Immature natural killer cell (primary cell): ENCODE results near the gene HOXD10. TPM values are rescaled to one million over a fixed set of nuclear protein-coding genes. Genes with fewer than 3 reads are reported as not detected.

Experiments
- DNase-seq, 3 donors: peaks; one replicate each; pipeline ENCODE4 v3.0.0; 2022; ENCODE audit warnings: mixed read lengths in 1 of 3
- H3K27ac Mint-ChIP-seq, 6 donors: one replicate each; pipeline ENCODE4 v1.8.0; 2020; ENCODE audit warnings: mixed read lengths in 6 of 6, mild to moderate bottlenecking in 5 of 6, inconsistent platforms in 4 of 6, moderate library complexity in 3 of 6
- H3K27me3 Mint-ChIP-seq, 3 donors: one replicate each; pipeline ENCODE4 v1.8.0; 2020 to 2021; ENCODE audit warnings: low read depth in 3 of 3, mild to moderate bottlenecking in 3 of 3, mixed read lengths in 3 of 3, moderate library complexity in 3 of 3, inconsistent platforms in 1 of 3
- H3K36me3 Mint-ChIP-seq, 3 donors: one replicate each; pipeline ENCODE4 v1.8.0; 2020; ENCODE audit warnings: mixed read lengths in 3 of 3, inconsistent platforms in 2 of 3, mild to moderate bottlenecking in 2 of 3
- H3K4me1 Mint-ChIP-seq, 2 donors: one replicate each; pipeline ENCODE4 v1.8.0; 2020; ENCODE audit warnings: inconsistent platforms in 2 of 2, mild to moderate bottlenecking in 2 of 2, mixed read lengths in 2 of 2, moderate library complexity in 1 of 2
- H3K4me3 Mint-ChIP-seq, 5 donors: one replicate each; pipeline ENCODE4 v1.8.0; 2020; ENCODE audit warnings: mild to moderate bottlenecking in 5 of 5, mixed read lengths in 5 of 5, inconsistent platforms in 3 of 5, moderate library complexity in 3 of 5
- H3K9me3 Mint-ChIP-seq, 6 donors: one replicate each; pipeline ENCODE4 v1.8.0; 2020; ENCODE audit warnings: mild to moderate bottlenecking in 6 of 6, mixed read lengths in 6 of 6, inconsistent platforms in 4 of 6, moderate library complexity in 3 of 6
- polyA plus RNA-seq, 3 donors: library from polyadenylated mRNA; unstranded; fragments of 300-500 nt; fragmentation: Illumina TruSeq; gene quantifications; one replicate each; pipeline ENCODE4 v1.2.3, GENCODE V29; 2021

HOXD10 gene
- polyA plus RNA-seq, 3 donors from 2014 or later = not detected

- no peak overlapping the region for H3K4me3 Mint-ChIP-seq
- peaks cover 0 to 13% (median 0%) of the 10 kb centered on the region in 6 donors for H3K9me3 Mint-ChIP-seq
- peaks cover 0 to 7% (median 0%) of the 10 kb centered on the region in 3 donors for H3K36me3 Mint-ChIP-seq
- peaks cover 29 to 62% (median 36%) of the 10 kb centered on the region in 3 donors for H3K27me3 Mint-ChIP-seq
- H3K27ac Mint-ChIP-seq = no peak overlapping the region
- DNase-seq = no peak
- H3K4me1 Mint-ChIP-seq = no peaks in the 10 kb centered on the region
Measured at GRCh38 chr2:176148751-176149421, 32.3 kb downstream of the HOXD10 start.

- no peak overlapping the region for H3K4me3 Mint-ChIP-seq
- H3K9me3 Mint-ChIP-seq = peaks cover 0 to 13% (median 0%) of the 10 kb centered on the region in 6 donors
- H3K27ac Mint-ChIP-seq = no peak overlapping the region
- peaks cover 29 to 62% (median 39%) of the 10 kb centered on the region in 3 donors for H3K27me3 Mint-ChIP-seq
- no peak for DNase-seq
- H3K4me1 Mint-ChIP-seq = no peaks in the 10 kb centered on the region
- peaks cover 0 to 7% (median 0%) of the 10 kb centered on the region in 3 donors for H3K36me3 Mint-ChIP-seq
Measured at GRCh38 chr2:176149481-176149938, 32.9 kb downstream of the HOXD10 start.

- H3K27ac Mint-ChIP-seq = no peak overlapping the region
- H3K4me1 Mint-ChIP-seq = no peaks in the 10 kb centered on the region
- peaks cover 0 to 13% (median 0%) of the 10 kb centered on the region in 6 donors for H3K9me3 Mint-ChIP-seq
- H3K4me3 Mint-ChIP-seq = no peak overlapping the region
- no peak for DNase-seq
- H3K36me3 Mint-ChIP-seq = peaks cover 0 to 7% (median 0%) of the 10 kb centered on the region in 3 donors
- peaks cover 29 to 62% (median 36%) of the 10 kb centered on the region in 3 donors for H3K27me3 Mint-ChIP-seq
Measured at GRCh38 chr2:176149939-176150583, 33.5 kb downstream of the HOXD10 start.

GRCh38 chr2:176150584-176151441 lies 34.2 kb downstream of the HOXD10 start:
- H3K27me3 Mint-ChIP-seq = peaks cover 30 to 63% (median 34%) of the 10 kb centered on the region in 3 donors
- H3K4me3 Mint-ChIP-seq = no peak overlapping the region
- H3K27ac Mint-ChIP-seq = no peak overlapping the region
- peaks cover 0 to 13% (median 0%) of the 10 kb centered on the region in 6 donors for H3K9me3 Mint-ChIP-seq
- H3K4me1 Mint-ChIP-seq = no peaks in the 10 kb centered on the region
- DNase-seq = no peak
- H3K36me3 Mint-ChIP-seq = peaks cover 0 to 7% (median 0%) of the 10 kb centered on the region in 3 donors

GRCh38 chr2:176151442-176152287 lies 35.1 kb downstream of the HOXD10 start, which contains the start of gene HOXD4:
Gene HOXD4, plus strand, starts transcription at chr2:176151550. Its CDS starts 84 bp downstream, at chr2:176151634.
- peaks cover 28 to 62% (median 29%) of the 10 kb centered on the region in 3 donors for H3K27me3 Mint-ChIP-seq
- H3K4me3 Mint-ChIP-seq = no peak within 1 kb of the TSS
- no peak for DNase-seq
- H3K27ac Mint-ChIP-seq = no peak within 1 kb of the TSS
- H3K4me1 Mint-ChIP-seq = no peaks in the 10 kb centered on the region
- peaks cover 0 to 7% (median 0%) of the 10 kb centered on the region in 3 donors for H3K36me3 Mint-ChIP-seq
- peaks cover 0 to 13% (median 0%) of the 10 kb centered on the region in 6 donors for H3K9me3 Mint-ChIP-seq

GRCh38 chr2:176152350-176153181 lies 36.0 kb downstream of the HOXD10 start:
- no peak for DNase-seq
- H3K9me3 Mint-ChIP-seq = peaks cover 0 to 10% (median 0%) of the 10 kb centered on the region in 6 donors
- peaks cover 23 to 60% (median 26%) of the 10 kb centered on the region in 3 donors for H3K27me3 Mint-ChIP-seq
- peaks cover 0 to 7% (median 0%) of the 10 kb centered on the region in 3 donors for H3K36me3 Mint-ChIP-seq
- no peaks in the 10 kb centered on the region for H3K4me1 Mint-ChIP-seq
- no peak overlapping the region for H3K4me3 Mint-ChIP-seq
- H3K27ac Mint-ChIP-seq = no peak overlapping the region

GRCh38 chr2:176154576-176155252 lies 38.1 kb downstream of the HOXD10 start:
- peaks cover 24 to 51% (median 30%) of the 10 kb centered on the region in 3 donors for H3K27me3 Mint-ChIP-seq
- H3K27ac Mint-ChIP-seq = no peak overlapping the region
- DNase-seq = no peak
- peaks cover 0 to 9% (median 0%) of the 10 kb centered on the region in 6 donors for H3K9me3 Mint-ChIP-seq
- H3K4me3 Mint-ChIP-seq = no peak overlapping the region
- no peaks in the 10 kb centered on the region for H3K4me1 Mint-ChIP-seq
- H3K36me3 Mint-ChIP-seq = peaks cover 0 to 7% (median 0%) of the 10 kb centered on the region in 3 donors

- H3K4me1 Mint-ChIP-seq = no peaks in the 10 kb centered on the region
- no peak overlapping the region for H3K4me3 Mint-ChIP-seq
- peaks cover 0 to under 1% (median 0%) of the 10 kb centered on the region in 3 donors for H3K36me3 Mint-ChIP-seq
- peaks cover 0 to 6% (median 0%) of the 10 kb centered on the region in 6 donors for H3K9me3 Mint-ChIP-seq
- H3K27ac Mint-ChIP-seq = no peak overlapping the region
- DNase-seq = no peak
- H3K27me3 Mint-ChIP-seq = peaks cover 25 to 43% (median 26%) of the 10 kb centered on the region in 3 donors
Measured at GRCh38 chr2:176155356-176156044, 38.9 kb downstream of the HOXD10 start.

- DNase-seq = no peak
- peaks cover 0 to 3% (median 0%) of the 10 kb centered on the region in 6 donors for H3K9me3 Mint-ChIP-seq
- no peaks in the 10 kb centered on the region for H3K36me3 Mint-ChIP-seq
- H3K4me1 Mint-ChIP-seq = no peaks in the 10 kb centered on the region
- no peak overlapping the region for H3K27ac Mint-ChIP-seq
- H3K4me3 Mint-ChIP-seq = no peak overlapping the region
- peaks cover 27 to 39% (median 27%) of the 10 kb centered on the region in 3 donors for H3K27me3 Mint-ChIP-seq
Measured at GRCh38 chr2:176156301-176156806, 39.8 kb downstream of the HOXD10 start.

- no peaks in the 10 kb centered on the region for H3K4me1 Mint-ChIP-seq
- H3K27me3 Mint-ChIP-seq = peaks cover 27 to 40% (median 33%) of the 10 kb centered on the region in 3 donors
- no peak for DNase-seq
- no peak within 1 kb of the TSS for H3K4me3 Mint-ChIP-seq
- H3K9me3 Mint-ChIP-seq = peaks cover 0 to 6% (median 0%) of the 10 kb centered on the region in 6 donors
- H3K36me3 Mint-ChIP-seq = no peaks in the 10 kb centered on the region
- H3K27ac Mint-ChIP-seq = no peak within 1 kb of the TSS
Measured at GRCh38 chr2:176156807-176157498, 40.4 kb downstream of the HOXD10 start, which contains the start of gene HOXD3. Gene HOXD3, plus strand, starts transcription at chr2:176157307. Its CDS starts 11,808 bp downstream, at chr2:176169115.
